Mesenchymal stem cell (in vitro differentiated cells and primary cell): ENCODE data around the gene ODAPH. TPM values are rescaled to one million over a fixed set of nuclear protein-coding genes. Genes with fewer than 3 reads are reported as not detected.
"Not testable (repeated sequence)": the region's sequence is repeated elsewhere in the genome, so short reads cannot be mapped to it uniquely, and the experiment has no call there.

ENCODE experiments used
- DNase-seq: peaks from one replicate; pipeline ENCODE4 v3.0.0-alpha.2; 2013
- H2AFZ ChIP-seq: one replicate; pipeline ENCODE4 v1.6.1; 2013; ENCODE audit warnings: low read depth, mild to moderate bottlenecking, control low read depth, inconsistent platforms, low read length, moderate library complexity
- H2AK5ac ChIP-seq: 2 replicates; pipeline ENCODE4 v1.6.1; 2013; ENCODE audit warnings: low read length, moderate library complexity, mild to moderate bottlenecking, inconsistent platforms; ENCODE audit not compliant: severe bottlenecking
- H2BK120ac ChIP-seq: one replicate; pipeline ENCODE4 v1.6.1; 2013; ENCODE audit warnings: low read depth, mild to moderate bottlenecking, inconsistent platforms, low read length, moderate library complexity
- H2BK12ac ChIP-seq, 2 experiments: one replicate each; pipeline ENCODE4 v1.6.1; 2013; ENCODE audit warnings: inconsistent platforms in 2 of 2, low read length in 2 of 2, mild to moderate bottlenecking in 2 of 2, moderate library complexity in 2 of 2, control low read depth in 1 of 2
- H2BK15ac ChIP-seq: one replicate; pipeline ENCODE4 v1.6.1; 2013; ENCODE audit warnings: mild to moderate bottlenecking, low read depth, inconsistent platforms; ENCODE audit not compliant: poor library complexity, severe bottlenecking
- H2BK5ac ChIP-seq: 2 replicates; pipeline ENCODE4 v1.6.1; 2013; ENCODE audit warnings: low read depth, mild to moderate bottlenecking, low read length, control low read depth, inconsistent platforms; ENCODE audit not compliant: poor library complexity, severe bottlenecking
- H3K14ac ChIP-seq, 2 experiments: one replicate each; pipeline ENCODE4 v1.6.1; 2013; ENCODE audit warnings: inconsistent platforms in 2 of 2, low read length in 2 of 2, control low read depth in 1 of 2, mild to moderate bottlenecking in 1 of 2, moderate library complexity in 1 of 2
- H3K18ac ChIP-seq, 2 experiments: one replicate each; pipeline ENCODE4 v1.6.1; 2013; ENCODE audit warnings: inconsistent platforms in 2 of 2, low read length in 2 of 2, control low read depth in 1 of 2, low read depth in 1 of 2, mild to moderate bottlenecking in 1 of 2
- H3K23ac ChIP-seq, 2 experiments: one replicate each; pipeline ENCODE4 v1.6.1; 2013; ENCODE audit warnings: inconsistent platforms in 2 of 2, low read length in 2 of 2, mild to moderate bottlenecking in 2 of 2, moderate library complexity in 2 of 2, control low read depth in 1 of 2
- H3K27ac ChIP-seq: 2 replicates; pipeline ENCODE4 v1.5.1; 2013; ENCODE audit warnings: mild to moderate bottlenecking, moderate library complexity, low read length, control low read depth, inconsistent platforms; ENCODE audit not compliant: poor library complexity, severe bottlenecking
- H3K27me3 ChIP-seq, 2 experiments: 2 replicates each; pipeline versions ENCODE4 v1.6.1 to v1.7.0; 2013; ENCODE audit warnings: low read length in 2 of 2, mild to moderate bottlenecking in 2 of 2, moderate library complexity in 2 of 2, control low read depth in 1 of 2, inconsistent platforms in 1 of 2; ENCODE audit not compliant: control insufficient read depth in 1 of 2, insufficient read depth in 1 of 2
- H3K36me3 ChIP-seq, 2 experiments: 2 replicates each; pipeline versions ENCODE4 v1.6.1 to v1.7.0; 2013; ENCODE audit warnings: low read length in 2 of 2, control low read depth in 1 of 2, inconsistent platforms in 1 of 2, low read depth in 1 of 2, mild to moderate bottlenecking in 1 of 2; ENCODE audit not compliant: insufficient read depth in 2 of 2, control insufficient read depth in 1 of 2
- H3K4ac ChIP-seq, 2 experiments: one replicate each; pipeline ENCODE4 v1.6.1; 2013; ENCODE audit warnings: inconsistent platforms in 2 of 2, low read length in 2 of 2, mild to moderate bottlenecking in 2 of 2, moderate library complexity in 2 of 2, control low read depth in 1 of 2, low read depth in 1 of 2
- H3K4me1 ChIP-seq: 2 replicates; pipeline ENCODE4 v1.6.1; 2013; ENCODE audit warnings: low read depth, low read length, control low read depth; ENCODE audit not compliant: control insufficient read depth, insufficient read depth
- H3K4me2 ChIP-seq: 2 replicates; pipeline ENCODE4 v1.6.1; 2013; ENCODE audit warnings: low read length, mild to moderate bottlenecking, inconsistent platforms; ENCODE audit not compliant: poor library complexity, severe bottlenecking
- H3K4me3 ChIP-seq, 2 experiments: 2 replicates each; pipeline versions ENCODE4 v1.5.1 to v1.7.0; 2013; ENCODE audit warnings: low read length in 2 of 2, mild to moderate bottlenecking in 2 of 2, control low read depth in 1 of 2, low read depth in 1 of 2; ENCODE audit not compliant: insufficient read depth in 1 of 2
- H3K79me1 ChIP-seq: replicated peaks from 2 replicates; pipeline ENCODE4 v1.6.1; 2013; ENCODE audit warnings: mild to moderate bottlenecking, control low read depth, low read length, inconsistent platforms; ENCODE audit not compliant: poor library complexity, severe bottlenecking
- H3K9ac ChIP-seq: 2 replicates; pipeline ENCODE4 v1.7.0; 2013; ENCODE audit warnings: mild to moderate bottlenecking, low read length, moderate library complexity
- H3K9me3 ChIP-seq: 2 replicates; pipeline ENCODE4 v1.7.0; 2013; ENCODE audit warnings: mild to moderate bottlenecking, low read length; ENCODE audit not compliant: control insufficient read depth
- H4K8ac ChIP-seq: one replicate; pipeline ENCODE4 v1.6.1; 2013; ENCODE audit warnings: inconsistent platforms, mild to moderate bottlenecking, low read length, moderate library complexity
- H4K91ac ChIP-seq: one replicate; pipeline ENCODE4 v1.6.1; 2013; ENCODE audit warnings: mild to moderate bottlenecking, low read length, inconsistent platforms
- WGBS: methylation state at CpG from one replicate; pipeline ENCODE4 v1.1.7; 2013; ENCODE audit warnings: mixed read lengths; 5-methylcytosine and 5-hydroxymethylcytosine counted together
- polyA plus RNA-seq, 2 experiments: library from polyadenylated mRNA; stranded (reverse); fragments of 200-250 nt; gene quantifications; one replicate each; pipeline ENCODE4 v1.2.3, GENCODE V29; 2013

Gene ODAPH, protein sequence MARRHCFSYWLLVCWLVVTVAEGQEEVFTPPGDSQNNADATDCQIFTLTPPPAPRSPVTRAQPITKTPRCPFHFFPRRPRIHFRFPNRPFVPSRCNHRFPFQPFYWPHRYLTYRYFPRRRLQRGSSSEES
- not detected for polyA plus RNA-seq (2013, experiment 1 of 2)
- 0.04 TPM for polyA plus RNA-seq (2013, experiment 2 of 2)

DNA sequence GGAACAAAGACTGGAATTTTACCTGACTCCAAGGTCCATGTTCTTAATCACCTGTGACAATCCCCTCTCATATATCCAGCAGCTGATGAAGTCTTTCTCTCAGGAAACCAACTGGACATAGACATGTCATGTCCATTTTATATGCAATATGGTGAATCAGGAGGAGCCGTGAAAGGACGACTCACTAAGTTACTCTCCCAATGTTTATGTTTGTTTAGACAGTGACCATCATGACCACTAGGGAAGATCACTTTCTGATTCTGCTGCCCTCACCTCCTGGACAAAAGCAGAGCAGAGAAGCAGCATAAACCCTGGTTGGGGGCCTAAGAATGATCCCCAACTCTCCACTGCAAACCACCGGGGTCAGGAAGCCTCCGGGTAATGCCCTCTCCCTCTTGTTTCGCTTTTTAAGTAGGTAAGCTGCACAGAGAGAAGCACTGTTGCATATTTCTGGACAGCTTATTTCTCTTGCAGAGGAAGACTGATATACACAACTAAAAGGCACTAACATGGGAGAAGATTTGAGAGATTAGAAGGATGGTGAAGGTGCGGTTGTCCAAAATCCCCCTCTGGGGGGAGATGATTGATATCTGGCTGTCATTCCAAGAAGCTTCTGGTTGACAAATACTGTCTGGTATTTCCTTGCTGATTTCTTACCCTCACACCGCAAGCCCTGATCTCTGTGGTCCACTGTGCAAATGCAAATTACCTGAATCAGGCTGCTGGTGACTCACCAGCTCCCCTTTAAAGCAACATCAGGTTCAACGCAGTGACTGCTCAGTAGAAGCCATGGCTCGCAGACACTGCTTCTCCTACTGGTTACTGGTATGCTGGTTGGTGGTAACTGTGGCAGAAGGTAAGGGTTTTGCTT, at the start of gene ODAPH:
Gene ODAPH, plus strand, starts transcription at position 773 of the 871 bp plus-strand sequence. Its CDS starts 17 bp downstream, at position 790.
- Histone ChIP-seq H3K23ac (no peak within 1 kb of the TSS), H3K4me2 (no peak within 1 kb of the TSS), H3K27me3 (peaks cover 0 to 17% of the 10 kb centered on the region in 2 experiments), H2BK120ac (no peak within 1 kb of the TSS), H3K14ac (no peak within 1 kb of the TSS), H3K18ac (no peak within 1 kb of the TSS), H3K4me1 (peaks cover 4% of the 10 kb centered on the region), H3K4ac (no peak within 1 kb of the TSS), H3K36me3 (no peaks in the 10 kb centered on the region), H3K9me3 (no peaks in the 10 kb centered on the region), H2BK15ac (no peak within 1 kb of the TSS), H3K27ac (peak within 1 kb of the TSS; percentile 9), H2BK5ac (no peak within 1 kb of the TSS), H4K91ac (no peak within 1 kb of the TSS), H2BK12ac (no peak within 1 kb of the TSS), H3K79me1 (no peaks in the 10 kb centered on the region), H4K8ac (no peak within 1 kb of the TSS), H2AK5ac (peak within 1 kb of the TSS; percentile 52), H2AFZ (peak within 1 kb of the TSS; percentile 10), H3K4me3 (no peak within 1 kb of the TSS), H3K9ac (no peak within 1 kb of the TSS)
- DNase-seq: peak; percentile 59
- 43% methylated on average over 8 of the region's 9 CpGs for WGBS

DNA sequence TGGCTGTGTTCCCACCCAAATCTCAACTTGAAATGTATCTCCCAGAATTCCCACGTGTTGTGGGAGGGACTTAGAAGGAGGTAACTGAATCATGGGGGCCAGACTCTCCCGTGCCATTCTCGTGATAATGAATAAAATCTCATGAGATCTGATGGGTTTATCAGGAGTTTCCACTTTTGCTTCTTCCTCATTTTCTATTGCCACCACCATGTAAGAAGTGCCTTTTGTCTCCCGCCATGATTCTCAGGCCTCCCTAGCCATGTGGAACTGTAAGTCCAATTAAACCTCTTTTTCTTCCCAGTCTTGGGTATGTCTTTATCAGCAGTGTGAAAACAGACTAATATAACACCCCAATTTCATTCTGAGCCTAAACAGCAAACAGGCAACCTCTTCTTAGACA, 46.3 kb upstream of the ODAPH start:
- H3K4me3 ChIP-seq, H2BK120ac ChIP-seq: not testable (repeated sequence)

DNA sequence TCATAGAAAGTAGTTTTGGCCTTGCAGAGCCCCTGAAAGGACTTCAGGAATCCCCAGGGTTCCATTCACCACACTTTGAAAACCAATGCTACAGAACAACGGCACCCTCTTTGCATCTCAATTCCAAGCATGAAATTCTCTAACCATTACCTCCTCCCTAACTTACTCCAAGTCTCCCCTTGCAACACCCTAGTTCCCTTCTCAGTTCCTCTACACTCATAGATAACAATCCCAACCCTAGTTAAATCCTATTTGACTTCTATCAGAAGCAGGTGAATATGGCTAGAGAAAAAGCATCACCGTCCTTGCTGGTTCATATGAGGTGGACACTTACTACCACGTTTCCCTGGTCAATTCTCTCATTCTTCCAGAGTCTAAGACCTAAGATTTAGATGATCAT, 44.0 kb upstream of the ODAPH start:
- Histone ChIP-seq H2BK5ac (no peak overlapping the region), H2BK12ac (no peak overlapping the region), H4K91ac (no peak overlapping the region), H3K4me1 (peaks cover 2% of the 10 kb centered on the region), H3K9me3 (no peaks in the 10 kb centered on the region), H3K4me3 (peak overlapping the region in 1 of 2 experiments; percentile 98), H3K4me2 (peak overlapping the region; percentile 41), H3K23ac (no peak overlapping the region), H3K9ac (peak overlapping the region; percentile 59), H3K27ac (no peak overlapping the region), H3K79me1 (peaks cover 3% of the 10 kb centered on the region), H2BK120ac (no peak overlapping the region), H3K27me3 (no peaks in the 10 kb centered on the region), H3K18ac (peak overlapping the region in 1 of 2 experiments; percentile 0), H4K8ac (no peak overlapping the region), H2AFZ (no peak overlapping the region), H2AK5ac (no peak overlapping the region), H3K14ac (no peak overlapping the region), H2BK15ac (no peak overlapping the region), H3K36me3 (peaks cover 0 to 26% of the 10 kb centered on the region in 2 experiments), H3K4ac (no peak overlapping the region)
- WGBS: 47% methylated on average over 3 of the region's 3 CpGs
- DNase-seq: peak; percentile 25

More for the DNA sequence above, 46.3 kb upstream of the ODAPH start:
- H2AK5ac ChIP-seq, H2BK15ac ChIP-seq, H3K4me1 ChIP-seq, H4K8ac ChIP-seq, H3K14ac ChIP-seq, H3K27ac ChIP-seq, H3K4ac ChIP-seq, H3K9ac ChIP-seq, H2AFZ ChIP-seq, H3K79me1 ChIP-seq, H3K9me3 ChIP-seq, H2BK12ac ChIP-seq, H4K91ac ChIP-seq, H2BK5ac ChIP-seq, DNase-seq, H3K27me3 ChIP-seq, H3K4me2 ChIP-seq, H3K18ac ChIP-seq, H3K23ac ChIP-seq: not testable (repeated sequence)
- 95% methylated on average over 4 of the region's 4 CpGs for WGBS
- peaks cover 2 to 34% of the 10 kb centered on the region in 2 experiments for H3K36me3 ChIP-seq
